ENCODE data around the gene NUMBL. TPM values are rescaled to one million over a fixed set of nuclear protein-coding genes. Genes with fewer than 3 reads are reported as not detected.

Gene NUMBL
- total and polyA plus RNA-seq, 9 of the 15 experiments (the other 6 are each of a cell fraction or from before 2014, with no cell fraction given) = 0.39 to 38.6 (median 6.6) TPM

- intact Hi-C loops (cut with micrococcal nuclease) = loop anchor here (1.0 to 5.0 kb wide), 4 partner anchors 78 to 480 kb away; no protein-coding TSS in a partner anchor
- H3K9me1 ChIP-seq (ENCODE audit: control insufficient read depth, insufficient read depth, low read length) = no peaks in the 10 kb centered on the region
- FAIRE-seq = peak; percentile 88
- peak overlapping the region; percentile 78 to 95 for H3K9ac ChIP-seq (ENCODE audit: insufficient read depth in 1 of 2, low read depth in 2 of 2, low read length in 2 of 2)
- ChIA-PET POLR2A (interaction anchor here (0.6 to 2.4 kb wide), 17 partner anchors 10 to 456 kb away, joined by 3 to 13 read pairs (median 4); partner anchors contain the start of genes ACTMAP, COQ8B, ITPKC and NUMBL), CTCF (ENCODE audit: low intra/inter-chr PET ratio) (interaction anchor here (0.6 to 2.5 kb wide), 4 partner anchors 34 to 598 kb away, joined by 3 to 21 read pairs (median 3); partner anchors contain the start of genes ACTMAP and SNRPA)
- peaks cover 5% of the 10 kb centered on the region for H3K9me3 ChIP-seq (replicated peaks; ENCODE audit: control insufficient read depth, insufficient read depth, low read depth, low read length)
- no TSS peak for BruUV-seq (replicated peaks)
- H3K4me2 ChIP-seq (ENCODE audit: insufficient read depth, low read length) = peak overlapping the region; percentile 87
- peak; percentile 62 for ATAC-seq
- H3K4me3 ChIP-seq = peak overlapping the region; percentile 75
- peaks cover 39 to 58% of the 10 kb centered on the region in 2 experiments for H3K4me1 ChIP-seq (replicated peaks in 1 of 2; ENCODE audit: control insufficient read depth in 2 of 2, insufficient read depth in 2 of 2, low read length in 2 of 2)
- H3K27me3 ChIP-seq (ENCODE audit: control insufficient read depth in 2 of 2, insufficient read depth in 2 of 2, low read length in 2 of 2) = no peaks in the 10 kb centered on the region
- H3K27ac ChIP-seq (ENCODE audit: extremely low read depth, low read depth, low read length) = peak overlapping the region; percentile 94
- WGBS (ENCODE audit: insufficient coverage, low coverage, missing lambda C conversion rate) = 26% methylated on average over 21 of the region's 24 CpGs
- H4K20me1 ChIP-seq (replicated peaks; ENCODE audit: control insufficient read depth, insufficient read depth, low read length) = no peaks in the 10 kb centered on the region
- DNase-seq (ENCODE audit: extremely low read depth in 1 of 4, low spot score in 3 of 4) = peak; percentile 84 to 90 (median 86)
- peaks cover 24% of the 10 kb centered on the region for H3K36me3 ChIP-seq (ENCODE audit: control insufficient read depth, insufficient read depth, low read length)
- peak overlapping the region; percentile 92 for H2AFZ ChIP-seq (ENCODE audit: low read depth, low read length)
- in situ Hi-C loops (cut with MboI) = no loop called here
- no peaks in the 10 kb centered on the region; the same call in 2 of the 3 replicates for H3K79me2 ChIP-seq (ENCODE audit: control insufficient read depth, insufficient read depth, low read length)
- TF ChIP-seq MCM2 (IDR thresholded peaks at IDR 0.05; ENCODE audit: low read depth) (no peak), CUX1 (CRISPR knock-in tag; IDR thresholded peaks at IDR 0.05) (no peak), ETV1 (tag; conservative IDR thresholded peaks at IDR 0.05; ENCODE audit: low read depth) (no peak), DPF2 (IDR thresholded peaks at IDR 0.05) (peak; percentile 97), AFF1 (IDR thresholded peaks at IDR 0.05; ENCODE audit: low read depth in 1 of 2, partially characterized antibody in 2 of 2) (no peak), RBM14 (IDR thresholded peaks at IDR 0.05; ENCODE audit: borderline replicate concordance, insufficient read depth, low read depth, low read length) (no peak), CHD2 (IDR thresholded peaks at IDR 0.05; ENCODE audit: low read depth, low read length) (no peak), RBM34 (IDR thresholded peaks at IDR 0.05; ENCODE audit: borderline replicate concordance, insufficient read depth, low read length) (no peak)
Observed at GRCh38 chr19:40663695-40664692, 26.5 kb downstream of the NUMBL start.

All from K562 (cell line).